HEK293 (cell line): ENCODE data around the gene MAML3.

Experiments
- AEBP2 ChIP-seq: fragments of 450-650 bp; formaldehyde crosslinking; IDR thresholded peaks from 2 replicates; pipeline ENCODE4 v1.5.1; 2016; ENCODE audit warnings: missing biosample characterization, missing genetic modification characterization, borderline replicate concordance
- BCL11A ChIP-seq: fragments of 450-650 bp; formaldehyde crosslinking; IDR thresholded peaks from 2 replicates; pipeline ENCODE4 v1.5.1; 2016; ENCODE audit warnings: low read depth, missing biosample characterization, missing genetic modification characterization
- CTCF ChIP-seq: fragments of 450-650 bp; formaldehyde crosslinking; IDR thresholded peaks from 2 replicates; pipeline ENCODE4 v1.5.1; 2016; ENCODE audit warnings: missing biosample characterization, missing genetic modification characterization
- GLIS1 ChIP-seq: fragments of 450-650 bp; formaldehyde crosslinking; IDR thresholded peaks from 2 replicates; pipeline ENCODE4 v1.5.1; 2016; ENCODE audit warnings: missing biosample characterization, missing genetic modification characterization
- IKZF3 ChIP-seq: fragments of 450-650 bp; IDR thresholded peaks from 2 replicates; pipeline ENCODE4 v1.5.0; 2018; ENCODE audit warnings: missing biosample characterization, mild to moderate bottlenecking, missing genetic modification characterization, moderate library complexity
- PBX3 ChIP-seq: sonication (generic); formaldehyde crosslinking; IDR thresholded peaks from 2 replicates; pipeline ENCODE4 v1.8.1; 2022; ENCODE audit warnings: mild to moderate bottlenecking, moderate library complexity, missing genetic modification reagents
- RBAK ChIP-seq: fragments of 450-650 bp; formaldehyde crosslinking; IDR thresholded peaks from 2 replicates; pipeline ENCODE4 v1.5.1; 2016; ENCODE audit warnings: missing biosample characterization, missing genetic modification characterization
- REST ChIP-seq: fragments of 450-650 bp; formaldehyde crosslinking; IDR thresholded peaks from 2 replicates; pipeline ENCODE4 v1.5.1; 2016; ENCODE audit warnings: missing biosample characterization, missing genetic modification characterization
- ZFHX2 ChIP-seq: fragments of 450-650 bp; formaldehyde crosslinking; conservative IDR thresholded peaks from 2 replicates; pipeline ENCODE4 v1.5.1; 2016; ENCODE audit warnings: missing biosample characterization, missing genetic modification characterization
- ZNF174 ChIP-seq: fragments of 450-650 bp; formaldehyde crosslinking; IDR thresholded peaks from 2 replicates; pipeline ENCODE4 v1.5.0; 2017; ENCODE audit warnings: missing biosample characterization, mild to moderate bottlenecking, missing genetic modification characterization
- ZNF23 ChIP-seq: fragments of 450-650 bp; formaldehyde crosslinking; IDR thresholded peaks from 2 replicates; pipeline ENCODE4 v1.5.1; 2016; ENCODE audit warnings: missing biosample characterization, missing genetic modification characterization, borderline replicate concordance
- ZNF274 ChIP-seq, 2 experiments: fragments of 200-500 bp in 1 of 2; fragments of 450-650 bp in 1 of 2; sonication (Bioruptor generic) in 1 of 2; formaldehyde crosslinking in 1 of 2; IDR thresholded peaks; 2 replicates each; pipeline versions ENCODE4 v1.5.1 to v1.6.1; 2014 to 2016; ENCODE audit warnings: borderline replicate concordance in 1 of 2, inconsistent platforms in 1 of 2, low read length in 1 of 2, missing biosample characterization in 1 of 2, missing genetic modification characterization in 1 of 2
- ZNF510 ChIP-seq: fragments of 450-650 bp; formaldehyde crosslinking; IDR thresholded peaks from 2 replicates; pipeline ENCODE4 v1.5.1; 2018; ENCODE audit warnings: mild to moderate bottlenecking, missing genetic modification characterization, missing biosample characterization; ENCODE audit not compliant: insufficient replicate concordance

- no peak for TF ChIP-seq CTCF (tag by site-specific recombination)
- TF ChIP-seq RBAK (tag by site-specific recombination): no peak
- no peak for TF ChIP-seq ZNF274 (IDR thresholded peaks at IDR 0.05; ENCODE audit: low read length)
- TF ChIP-seq ZNF274 (tag by site-specific recombination; IDR thresholded peaks at IDR 0.05; ENCODE audit: borderline replicate concordance): no peak
- no peak for TF ChIP-seq IKZF3
- no peak for TF ChIP-seq ZFHX2 (tag by site-specific recombination)
- no peak for TF ChIP-seq AEBP2 (tag by site-specific recombination)
- no peak for TF ChIP-seq PBX3 (CRISPR knock-in tag)
- no peak for TF ChIP-seq BCL11A (tag by site-specific recombination)
- TF ChIP-seq ZNF510 (tag by site-specific recombination): no peak
- TF ChIP-seq REST (tag by site-specific recombination): no peak
- TF ChIP-seq ZNF23 (tag by site-specific recombination): no peak
- TF ChIP-seq ZNF174 (tag by site-specific recombination): no peak
- TF ChIP-seq GLIS1 (tag by site-specific recombination): no peak
Measured at GRCh38 chr4:140134746-140135425, 19.1 kb downstream of the MAML3 start.
